T-cell (primary cell): Measurements from ENCODE around the gene PABPN1. TPM values are rescaled to one million over a fixed set of nuclear protein-coding genes. Genes with fewer than 3 reads are reported as not detected.

Experiments used
- ATAC-seq, 4 experiments: fragments of 200-7000 bp in 3 of 4; fragments of 150-1000 bp in 1 of 4; cut with Tn5 transposase; replicated peaks in 1 of 4; 1 replicate in 3 of 4; 2 replicates in 1 of 4; pipeline ENCODE4 v1.10.0; 2021; ENCODE audit warnings: moderate library complexity in 3 of 4, mild to moderate bottlenecking in 2 of 4, moderate number of reproducible peaks in 1 of 4
- CTCF ChIA-PET, 2 donors: fragments of 300-600 bp; sonication (Branson Sonifier 250); formaldehyde crosslinking; loops; one replicate each; lab custom pipeline; 2022; ENCODE audit warnings: antibody characterized with exemption in 2 of 2; lab: Charles Lee
- POLR2A ChIA-PET, 2 donors: fragments of 300-600 bp; sonication (Branson Sonifier 250); formaldehyde crosslinking; loops; one replicate each; lab custom pipeline; 2022; ENCODE audit warnings: antibody characterized with exemption in 2 of 2; lab: Charles Lee
- DNase-seq, 35 experiments: peaks; one replicate each; pipeline versions ENCODE4 v3.0.0 to v3.0.0-alpha.2; 2013 to 2023
- H3K27ac ChIP-seq: one replicate; pipeline ENCODE4 v1.5.1; 2013; ENCODE audit warnings: low read length
- H3K27me3 ChIP-seq, 2 experiments: replicated peaks in 1 of 2; 1 replicate in 1 of 2; 2 replicates in 1 of 2; pipeline versions ENCODE4 v1.6.1 to v1.7.0; 2013; ENCODE audit warnings: low read length in 1 of 2, mixed read lengths in 1 of 2; ENCODE audit not compliant: control insufficient read depth in 2 of 2, insufficient read depth in 2 of 2; ENCODE audit errors: extremely low read depth in 1 of 2
- H3K36me3 ChIP-seq, 2 donors: 1 replicate in 1 of 2; 2 replicates in 1 of 2; pipeline versions ENCODE4 v1.6.1 to v1.7.0; 2013; ENCODE audit warnings: low read length in 1 of 2; ENCODE audit not compliant: control insufficient read depth in 2 of 2, insufficient read depth in 1 of 2; ENCODE audit errors: extremely low read depth in 1 of 2
- H3K4me1 ChIP-seq, 2 experiments: 1 replicate in 1 of 2; 2 replicates in 1 of 2; pipeline versions ENCODE4 v1.6.1 to v1.7.0; 2013; ENCODE audit warnings: low read length in 2 of 2, mixed read lengths in 1 of 2; ENCODE audit not compliant: insufficient read depth in 2 of 2, control insufficient read depth in 1 of 2; ENCODE audit errors: extremely low read depth in 1 of 2
- H3K4me3 ChIP-seq, 2 donors: 1 replicate in 1 of 2; 2 replicates in 1 of 2; pipeline versions ENCODE4 v1.5.1 to v1.7.0; 2013; ENCODE audit warnings: mild to moderate bottlenecking in 2 of 2, low read length in 1 of 2, moderate library complexity in 1 of 2; ENCODE audit not compliant: control insufficient read depth in 1 of 2; ENCODE audit errors: extremely low read depth in 1 of 2
- H3K9me3 ChIP-seq: 2 replicates; pipeline ENCODE4 v1.7.0; 2013
- H3K27ac Mint-ChIP-seq, 2 donors: one replicate each; pipeline ENCODE4 v1.8.0; 2020 to 2021; ENCODE audit warnings: mild to moderate bottlenecking in 2 of 2, mixed read lengths in 2 of 2
- H3K27me3 Mint-ChIP-seq, 2 donors: one replicate each; pipeline ENCODE4 v1.8.0; 2021 to 2022; ENCODE audit warnings: mixed read lengths in 2 of 2
- H3K36me3 Mint-ChIP-seq: one replicate; pipeline ENCODE4 v1.8.0; 2021; ENCODE audit warnings: mixed read lengths
- H3K4me1 Mint-ChIP-seq, 3 donors: one replicate each; pipeline ENCODE4 v1.8.0; 2020 to 2022; ENCODE audit warnings: mixed read lengths in 3 of 3, mild to moderate bottlenecking in 1 of 3
- H3K4me3 Mint-ChIP-seq, 3 donors: one replicate each; pipeline ENCODE4 v1.8.0; 2020 to 2022; ENCODE audit warnings: mild to moderate bottlenecking in 3 of 3, mixed read lengths in 3 of 3, moderate library complexity in 3 of 3
- H3K9me3 Mint-ChIP-seq, 3 donors: one replicate each; pipeline ENCODE4 v1.8.0; 2020 to 2022; ENCODE audit warnings: mixed read lengths in 3 of 3
- WGBS: methylation state at CpG from one replicate; pipeline ENCODE4 v1.1.5; 2013; ENCODE audit warnings: missing lambda C conversion rate; ENCODE audit not compliant: insufficient coverage; 5-methylcytosine and 5-hydroxymethylcytosine counted together
- total RNA-seq, 35 experiments: library from RNA in 6 of 35; stranded (reverse) in 6 of 35; fragments of 120-200 nt in 1 of 35; gene quantifications; one replicate each; pipeline versions ENCODE4 v1.2.1 to v1.2.4 and lab custom pipeline; 2013 to 2026

The PABPN1 gene
- total RNA-seq, 5 donors from 2014 or later (not counting 1 experiment from before 2014, with no cell fraction given), result 182 to 207 (median 186) TPM

- peaks cover 9 to 22% of the 10 kb centered on the region in 2 donors for H3K27me3 Mint-ChIP-seq
- Histone ChIP-seq H3K4me1 (peaks cover 0 to 11% of the 10 kb centered on the region in 2 experiments), H3K27ac (no peak overlapping the region), H3K36me3 (no peaks in the 10 kb centered on the region), H3K9me3 (no peaks in the 10 kb centered on the region), H3K4me3 (no peak overlapping the region), H3K27me3 (peaks cover 4 to 31% of the 10 kb centered on the region in 2 experiments)
- WGBS, result no CpG with 5 or more reads among the region's 6 CpGs
- no peaks in the 10 kb centered on the region for H3K9me3 Mint-ChIP-seq
- H3K4me1 Mint-ChIP-seq, result peaks cover 9 to 15% (median 14%) of the 10 kb centered on the region in 3 donors
- H3K36me3 Mint-ChIP-seq, result no peaks in the 10 kb centered on the region
- no peak for DNase-seq
- CTCF ChIA-PET, result interaction anchor here in 1 of 2 donors (0.6 kb wide), 1 partner anchor 52 kb away, joined by 3 read pairs; no protein-coding TSS in a partner anchor
- POLR2A ChIA-PET, result no interaction called here
- H3K4me3 Mint-ChIP-seq, result no peak overlapping the region
- ATAC-seq, result no peak
- H3K27ac Mint-ChIP-seq, result no peak overlapping the region
Measured at GRCh38 chr14:23348297-23348655, 27.0 kb downstream of the PABPN1 start.

- Mint-ChIP-seq H3K36me3 (no peaks in the 10 kb centered on the region), H3K27ac (no peak overlapping the region), H3K4me3 (no peak overlapping the region), H3K4me1 (peaks cover 9 to 22% (median 18%) of the 10 kb centered on the region in 3 donors), H3K27me3 (peaks cover 17 to 33% of the 10 kb centered on the region in 2 donors), H3K9me3 (no peaks in the 10 kb centered on the region)
- H3K4me3 ChIP-seq, result no peak overlapping the region
- H3K4me1 ChIP-seq, result peaks cover 0 to 11% of the 10 kb centered on the region in 2 experiments
- H3K36me3 ChIP-seq, result no peaks in the 10 kb centered on the region
- no peaks in the 10 kb centered on the region for H3K9me3 ChIP-seq
- ATAC-seq (no peak), DNase-seq (no peak)
- H3K27ac ChIP-seq, result no peak overlapping the region
- WGBS, result 93% methylated on average over 4 of the region's 8 CpGs
- ChIA-PET CTCF (interaction anchor here in 1 of 2 donors (0.6 kb wide), 1 partner anchor 53 kb away, joined by 3 read pairs; no protein-coding TSS in a partner anchor), POLR2A (interaction anchor here in 1 of 2 donors (0.7 kb wide), 1 partner anchor 24 kb away, joined by 3 read pairs; no protein-coding TSS in a partner anchor)
- H3K27me3 ChIP-seq, result peaks cover 4 to 32% of the 10 kb centered on the region in 2 experiments
Measured at GRCh38 chr14:23349156-23349845, 28.0 kb downstream of the PABPN1 start.

- POLR2A ChIA-PET, result interaction anchor here in 1 of 2 donors (0.6 kb wide), 1 partner anchor 49 kb away, joined by 3 read pairs; no protein-coding TSS in a partner anchor
- peak in 3 of 35 experiments; percentile 10 to 17 (median 13) for DNase-seq
- Histone ChIP-seq H3K27me3 (peaks cover 4 to 35% of the 10 kb centered on the region in 2 experiments), H3K4me1 (peaks cover 0 to 11% of the 10 kb centered on the region in 2 experiments), H3K4me3 (peak overlapping the region; percentile 55 to 81), H3K9me3 (no peaks in the 10 kb centered on the region), H3K27ac (no peak overlapping the region), H3K36me3 (no peaks in the 10 kb centered on the region)
- WGBS, result 19% methylated on average over 48 of the region's 61 CpGs
- Mint-ChIP-seq H3K4me3 (peak overlapping the region; percentile 77 to 81 (median 79)), H3K27ac (no peak overlapping the region), H3K4me1 (peaks cover 9 to 22% (median 18%) of the 10 kb centered on the region in 3 donors), H3K9me3 (no peaks in the 10 kb centered on the region), H3K36me3 (no peaks in the 10 kb centered on the region), H3K27me3 (peaks cover 17 to 46% of the 10 kb centered on the region in 2 donors)
- peak; percentile 13 to 35 (median 26) for ATAC-seq
- CTCF ChIA-PET, result interaction anchor here in 1 of 2 donors (0.6 kb wide), 1 partner anchor 230 kb away, joined by 3 read pairs; no protein-coding TSS in a partner anchor
Measured at GRCh38 chr14:23351681-23352505, 30.6 kb downstream of the PABPN1 start.

- peaks cover 4 to 37% of the 10 kb centered on the region in 2 experiments for H3K27me3 ChIP-seq
- ChIA-PET CTCF (interaction anchor here in 1 of 2 donors (0.6 kb wide), 1 partner anchor 231 kb away, joined by 3 read pairs; no protein-coding TSS in a partner anchor), POLR2A (interaction anchor here (0.6 kb wide), 2 partner anchors 50 to 238 kb away, joined by 3 to 8 read pairs; no protein-coding TSS in a partner anchor)
- H3K27ac ChIP-seq, result no peak within 1 kb of the TSS
- H3K4me3 ChIP-seq, result peak within 1 kb of the TSS; percentile 55 to 81
- ATAC-seq (peak; percentile 92 to 96 (median 94)), DNase-seq (peak; percentile 14 to 74 (median 47))
- peak within 1 kb of the TSS in 1 of 2 donors; percentile 17 for H3K27ac Mint-ChIP-seq
- no peaks in the 10 kb centered on the region for H3K36me3 ChIP-seq
- H3K27me3 Mint-ChIP-seq, result peaks cover 17 to 46% of the 10 kb centered on the region in 2 donors
- 3% methylated on average over 30 of the region's 42 CpGs for WGBS
- peak within 1 kb of the TSS; percentile 77 to 81 (median 79) for H3K4me3 Mint-ChIP-seq
- peaks cover 9 to 22% (median 18%) of the 10 kb centered on the region in 3 donors for H3K4me1 Mint-ChIP-seq
- H3K36me3 Mint-ChIP-seq, result no peaks in the 10 kb centered on the region
- no peaks in the 10 kb centered on the region for H3K9me3 Mint-ChIP-seq
- H3K9me3 ChIP-seq, result no peaks in the 10 kb centered on the region
- H3K4me1 ChIP-seq, result peaks cover 0 to 11% of the 10 kb centered on the region in 2 experiments
Measured at GRCh38 chr14:23352506-23353432, 31.5 kb downstream of the PABPN1 start, which contains the start of gene SLC22A17. TSS of gene SLC22A17 (minus strand) at chr14:23352887.

- DNase-seq, result no peak
- ChIA-PET CTCF (no interaction called here), POLR2A (no interaction called here)
- Mint-ChIP-seq H3K27ac (no peak overlapping the region), H3K27me3 (peaks cover 17 to 46% of the 10 kb centered on the region in 2 donors), H3K36me3 (no peaks in the 10 kb centered on the region), H3K4me3 (peak overlapping the region; percentile 77 to 81 (median 79)), H3K9me3 (no peaks in the 10 kb centered on the region), H3K4me1 (peaks cover 9 to 22% (median 18%) of the 10 kb centered on the region in 3 donors)
- no peak overlapping the region for H3K4me3 ChIP-seq
- no peak overlapping the region for H3K27ac ChIP-seq
- ATAC-seq, result no peak
- WGBS, result 75% methylated on average over 2 of the region's 5 CpGs
- H3K36me3 ChIP-seq, result no peaks in the 10 kb centered on the region
- H3K27me3 ChIP-seq, result peaks cover 4 to 39% of the 10 kb centered on the region in 2 experiments
- H3K9me3 ChIP-seq, result no peaks in the 10 kb centered on the region
- peaks cover 0 to 11% of the 10 kb centered on the region in 2 experiments for H3K4me1 ChIP-seq
Measured at GRCh38 chr14:23353433-23353780, 32.1 kb downstream of the PABPN1 start.
